ENCODE data around the gene PLAGL2.

GRCh38 chr20:32218156-32218900, 10.8 kb upstream of the PLAGL2 start:
- TF ChIP-seq POLR2A (IDR thresholded peaks at IDR 0.05) (no peak), CTCF (IDR thresholded peaks at IDR 0.05) (no peak)
